CD4-positive, alpha-beta memory T cell (primary cell): ENCODE measurements around the gene CRADD. TPM values are rescaled to one million over a fixed set of nuclear protein-coding genes. Genes with fewer than 3 reads are reported as not detected.

Source experiments
- CTCF ChIA-PET: fragments of 350-600 bp; sonication (Branson Sonifier 250); formaldehyde crosslinking; loops from one replicate; lab custom pipeline; 2021; ENCODE audit warnings: inconsistent platforms; ENCODE audit not compliant: partially characterized antibody; lab: Charles Lee
- POLR2A ChIA-PET: fragments of 350-600 bp; sonication (Branson Sonifier 250); formaldehyde crosslinking; loops from one replicate; lab custom pipeline; 2021; ENCODE audit not compliant: partially characterized antibody; lab: Charles Lee
- DNase-seq, 5 donors: peaks; one replicate each; pipeline versions ENCODE4 v3.0.0 to v3.0.0-alpha.2; 2020 to 2022; ENCODE audit warnings: mixed read lengths in 1 of 5
- H3K27ac ChIP-seq: one replicate; pipeline ENCODE4 v1.7.0; 2013; ENCODE audit warnings: low read depth, low read length
- H3K27me3 ChIP-seq: 2 replicates; pipeline ENCODE4 v1.7.0; 2013; ENCODE audit warnings: mild to moderate bottlenecking, low read length, moderate library complexity; ENCODE audit not compliant: insufficient read depth
- H3K36me3 ChIP-seq: 2 replicates; pipeline ENCODE4 v1.7.0; 2013; ENCODE audit warnings: mild to moderate bottlenecking, low read length, moderate library complexity; ENCODE audit not compliant: insufficient read depth
- H3K4me1 ChIP-seq: 2 replicates; pipeline ENCODE4 v1.7.0; 2013; ENCODE audit warnings: mild to moderate bottlenecking, low read length, moderate library complexity; ENCODE audit not compliant: insufficient read depth
- H3K4me3 ChIP-seq, 2 donors: one replicate each; pipeline ENCODE4 v1.7.0; 2013; ENCODE audit warnings: low read length in 2 of 2, mild to moderate bottlenecking in 1 of 2
- H3K9me3 ChIP-seq, 2 donors: one replicate each; pipeline ENCODE4 v1.7.0; 2013; ENCODE audit warnings: low read length in 2 of 2, control low read depth in 1 of 2; ENCODE audit not compliant: control insufficient read depth in 1 of 2
- H3K27ac Mint-ChIP-seq, 7 donors: one replicate each; pipeline ENCODE4 v1.8.0; 2020 to 2021; ENCODE audit warnings: mixed read lengths in 7 of 7, mild to moderate bottlenecking in 6 of 7, inconsistent platforms in 3 of 7, moderate library complexity in 3 of 7
- H3K27me3 Mint-ChIP-seq, 2 donors: one replicate each; pipeline ENCODE4 v1.8.0; 2020 to 2021; ENCODE audit warnings: mixed read lengths in 2 of 2
- H3K36me3 Mint-ChIP-seq, 2 donors: one replicate each; pipeline ENCODE4 v1.8.0; 2020 to 2021; ENCODE audit warnings: mixed read lengths in 2 of 2, inconsistent platforms in 1 of 2, mild to moderate bottlenecking in 1 of 2
- H3K4me1 Mint-ChIP-seq, 4 donors: one replicate each; pipeline ENCODE4 v1.8.0; 2020 to 2021; ENCODE audit warnings: mixed read lengths in 4 of 4, mild to moderate bottlenecking in 1 of 4
- H3K4me3 Mint-ChIP-seq, 8 donors: one replicate each; pipeline ENCODE4 v1.8.0; 2020 to 2021; ENCODE audit warnings: mixed read lengths in 8 of 8, mild to moderate bottlenecking in 7 of 8, moderate library complexity in 6 of 8, inconsistent platforms in 3 of 8
- H3K9me3 Mint-ChIP-seq, 8 donors: one replicate each; pipeline ENCODE4 v1.8.0; 2020 to 2021; ENCODE audit warnings: mixed read lengths in 8 of 8, mild to moderate bottlenecking in 5 of 8, inconsistent platforms in 3 of 8, moderate library complexity in 1 of 8
- intact Hi-C: fragments of 100-400 bp; cut with micrococcal nuclease; formaldehyde crosslinking; loops from one replicate; pipeline ENCODE4 v1.15.1; 2023
- polyA plus RNA-seq, 2 donors: library from polyadenylated mRNA; unstranded; fragments of 300-500 nt; fragmentation: Illumina TruSeq; gene quantifications; one replicate each; pipeline ENCODE4 v1.2.3, GENCODE V29; 2021
- total RNA-seq, 2 experiments: library from RNA; stranded (reverse); gene quantifications; one replicate each; pipeline ENCODE4 v1.2.3, GENCODE V29; 2021

Gene CRADD
- total and polyA plus RNA-seq, 4 experiments from 2014 or later = 13.3 to 18.3 (median 15.9) TPM

GRCh38 chr12:93657071-93657470 lies 20.1 kb upstream of the CRADD start:
- no peak overlapping the region for H3K27ac Mint-ChIP-seq
- intact Hi-C loops = loop anchor here (10.0 kb wide), 1 partner anchor 418 kb away; no protein-coding TSS in a partner anchor
- CTCF ChIA-PET = no interaction called here
- H3K4me1 Mint-ChIP-seq = no peaks in the 10 kb centered on the region
- H3K27me3 Mint-ChIP-seq = peaks cover 4 to 8% of the 10 kb centered on the region in 2 donors
- POLR2A ChIA-PET = no interaction called here
- H3K9me3 Mint-ChIP-seq = no peaks in the 10 kb centered on the region
- no peaks in the 10 kb centered on the region for H3K9me3 ChIP-seq
- no peak overlapping the region for H3K4me3 ChIP-seq
- no peak overlapping the region for H3K27ac ChIP-seq
- no peaks in the 10 kb centered on the region for H3K4me1 ChIP-seq
- no peak overlapping the region for H3K4me3 Mint-ChIP-seq
- no peaks in the 10 kb centered on the region for H3K27me3 ChIP-seq
- no peaks in the 10 kb centered on the region for H3K36me3 ChIP-seq
- no peaks in the 10 kb centered on the region for H3K36me3 Mint-ChIP-seq
- no peak for DNase-seq

- no peaks in the 10 kb centered on the region for H3K4me1 ChIP-seq
- Mint-ChIP-seq H3K9me3 (no peaks in the 10 kb centered on the region), H3K27me3 (peaks cover 4 to 5% of the 10 kb centered on the region in 2 donors), H3K36me3 (no peaks in the 10 kb centered on the region), H3K27ac (no peak overlapping the region), H3K4me3 (no peak overlapping the region), H3K4me1 (no peaks in the 10 kb centered on the region)
- POLR2A ChIA-PET = no interaction called here
- no peaks in the 10 kb centered on the region for H3K27me3 ChIP-seq
- no peaks in the 10 kb centered on the region for H3K36me3 ChIP-seq
- intact Hi-C loops = no loop called here
- H3K9me3 ChIP-seq = no peaks in the 10 kb centered on the region
- DNase-seq = no peak
- H3K27ac ChIP-seq = no peak overlapping the region
- CTCF ChIA-PET = no interaction called here
- no peak overlapping the region for H3K4me3 ChIP-seq
These were observed 16.2 kb upstream of the CRADD start for GRCh38 chr12:93661021-93661420.

- H3K27me3 Mint-ChIP-seq = peaks cover 4 to 5% of the 10 kb centered on the region in 2 donors
- no peaks in the 10 kb centered on the region for H3K36me3 ChIP-seq
- H3K4me1 Mint-ChIP-seq = no peaks in the 10 kb centered on the region
- H3K36me3 Mint-ChIP-seq = no peaks in the 10 kb centered on the region
- CTCF ChIA-PET = no interaction called here
- H3K27ac ChIP-seq = no peak overlapping the region
- no peaks in the 10 kb centered on the region for H3K9me3 ChIP-seq
- no peak overlapping the region for H3K4me3 Mint-ChIP-seq
- no peaks in the 10 kb centered on the region for H3K4me1 ChIP-seq
- no peaks in the 10 kb centered on the region for H3K9me3 Mint-ChIP-seq
- H3K27me3 ChIP-seq = no peaks in the 10 kb centered on the region
- intact Hi-C loops = no loop called here
- DNase-seq = no peak
- H3K27ac Mint-ChIP-seq = no peak overlapping the region
- POLR2A ChIA-PET = no interaction called here
- H3K4me3 ChIP-seq = no peak overlapping the region
These were observed 14.0 kb upstream of the CRADD start for GRCh38 chr12:93663006-93663728.

- Histone ChIP-seq H3K27me3 (no peaks in the 10 kb centered on the region), H3K27ac (no peak overlapping the region), H3K4me1 (no peaks in the 10 kb centered on the region), H3K36me3 (no peaks in the 10 kb centered on the region), H3K4me3 (no peak overlapping the region), H3K9me3 (no peaks in the 10 kb centered on the region)
- Mint-ChIP-seq H3K27ac (no peak overlapping the region), H3K4me1 (no peaks in the 10 kb centered on the region), H3K36me3 (no peaks in the 10 kb centered on the region), H3K4me3 (no peak overlapping the region), H3K27me3 (peaks cover 4 to 5% of the 10 kb centered on the region in 2 donors), H3K9me3 (peaks cover 0 to 4% (median 0%) of the 10 kb centered on the region in 8 donors)
- intact Hi-C loops = no loop called here
- DNase-seq = no peak
- ChIA-PET CTCF (no interaction called here), POLR2A (no interaction called here)
These were observed 13.5 kb upstream of the CRADD start for GRCh38 chr12:93663729-93664084.

GRCh38 chr12:93664573-93665138 lies 12.5 kb upstream of the CRADD start:
- Histone ChIP-seq H3K27ac (no peak overlapping the region), H3K36me3 (no peaks in the 10 kb centered on the region), H3K9me3 (no peaks in the 10 kb centered on the region), H3K27me3 (no peaks in the 10 kb centered on the region), H3K4me1 (no peaks in the 10 kb centered on the region), H3K4me3 (no peak overlapping the region)
- no peak overlapping the region for H3K4me3 Mint-ChIP-seq
- H3K27ac Mint-ChIP-seq = no peak overlapping the region
- H3K4me1 Mint-ChIP-seq = no peaks in the 10 kb centered on the region
- peaks cover 2 to 4% of the 10 kb centered on the region in 2 donors for H3K27me3 Mint-ChIP-seq
- no peaks in the 10 kb centered on the region for H3K36me3 Mint-ChIP-seq
- intact Hi-C loops = no loop called here
- CTCF ChIA-PET = no interaction called here
- H3K9me3 Mint-ChIP-seq = peaks cover 0 to 6% (median 2%) of the 10 kb centered on the region in 8 donors
- POLR2A ChIA-PET = no interaction called here
- DNase-seq = no peak

- no peaks in the 10 kb centered on the region for H3K9me3 ChIP-seq
- intact Hi-C loops = no loop called here
- POLR2A ChIA-PET = no interaction called here
- no peak overlapping the region for H3K4me3 Mint-ChIP-seq
- no peak for DNase-seq
- H3K36me3 ChIP-seq = no peaks in the 10 kb centered on the region
- H3K4me3 ChIP-seq = no peak overlapping the region
- H3K4me1 Mint-ChIP-seq = no peaks in the 10 kb centered on the region
- no peak overlapping the region for H3K27ac ChIP-seq
- no peaks in the 10 kb centered on the region for H3K27me3 ChIP-seq
- CTCF ChIA-PET = no interaction called here
- H3K4me1 ChIP-seq = no peaks in the 10 kb centered on the region
- no peak overlapping the region for H3K27ac Mint-ChIP-seq
- H3K9me3 Mint-ChIP-seq = peaks cover 0 to 6% (median 2%) of the 10 kb centered on the region in 8 donors
- H3K36me3 Mint-ChIP-seq = no peaks in the 10 kb centered on the region
- H3K27me3 Mint-ChIP-seq = peaks cover 0 to 2% of the 10 kb centered on the region in 2 donors
These were observed 9.5 kb upstream of the CRADD start for GRCh38 chr12:93667672-93668071.

- no peak overlapping the region for H3K4me3 ChIP-seq
- no peak for DNase-seq
- H3K4me1 Mint-ChIP-seq = no peaks in the 10 kb centered on the region
- no peaks in the 10 kb centered on the region for H3K36me3 ChIP-seq
- no peaks in the 10 kb centered on the region for H3K27me3 ChIP-seq
- H3K27ac ChIP-seq = no peak overlapping the region
- H3K27ac Mint-ChIP-seq = no peak overlapping the region
- no peak overlapping the region for H3K4me3 Mint-ChIP-seq
- CTCF ChIA-PET = no interaction called here
- intact Hi-C loops = no loop called here
- H3K36me3 Mint-ChIP-seq = no peaks in the 10 kb centered on the region
- H3K27me3 Mint-ChIP-seq = peaks cover 6 to 7% of the 10 kb centered on the region in 2 donors
- POLR2A ChIA-PET = no interaction called here
- H3K4me1 ChIP-seq = no peaks in the 10 kb centered on the region
- no peaks in the 10 kb centered on the region for H3K9me3 ChIP-seq
- H3K9me3 Mint-ChIP-seq = peaks cover 0 to 6% (median 2%) of the 10 kb centered on the region in 8 donors
These were observed 8.2 kb upstream of the CRADD start for GRCh38 chr12:93668919-93669418.
